Activated T-cell treated with anti-CD3 and anti-CD28 coated beads, Interleukin-2, amount 50 U/mL, for 72 hours (primary cell): Measurements from ENCODE around the gene FAT4. TPM values are rescaled to one million over a fixed set of nuclear protein-coding genes. Genes with fewer than 3 reads are reported as not detected.

Experiments
- ATAC-seq, 2 donors: fragments of 150-1000 bp; cut with Tn5 transposase; replicated peaks in 1 of 2; 2 replicates each; pipeline ENCODE4 v1.10.0; 2021; ENCODE audit warnings: moderate library complexity in 2 of 2, mild to moderate bottlenecking in 1 of 2
- DNase-seq, 2 donors: peaks; one replicate each; pipeline ENCODE4 v3.0.0; 2021 to 2022; ENCODE audit warnings: mixed read lengths in 1 of 2
- H3K27ac Mint-ChIP-seq: one replicate; pipeline ENCODE4 v1.8.0; 2022; ENCODE audit warnings: mild to moderate bottlenecking, moderate library complexity, mixed read lengths
- H3K27me3 Mint-ChIP-seq: one replicate; pipeline ENCODE4 v1.8.0; 2022; ENCODE audit warnings: low read depth, mixed read lengths
- H3K36me3 Mint-ChIP-seq, 2 donors: one replicate each; pipeline ENCODE4 v1.8.0; 2022; ENCODE audit warnings: mixed read lengths in 2 of 2, mild to moderate bottlenecking in 1 of 2; ENCODE audit not compliant: insufficient read depth in 2 of 2
- H3K4me1 Mint-ChIP-seq: one replicate; pipeline ENCODE4 v1.8.0; 2022; ENCODE audit warnings: low read depth, mixed read lengths
- H3K4me3 Mint-ChIP-seq, 2 donors: one replicate each; pipeline ENCODE4 v1.8.0; 2022; ENCODE audit warnings: mild to moderate bottlenecking in 2 of 2, mixed read lengths in 2 of 2, moderate library complexity in 2 of 2
- H3K9me3 Mint-ChIP-seq, 2 donors: one replicate each; pipeline ENCODE4 v1.8.0; 2022; ENCODE audit warnings: mixed read lengths in 2 of 2
- total RNA-seq, 2 donors: library from RNA; stranded (reverse); gene quantifications; one replicate each; pipeline ENCODE4 v1.2.3, GENCODE V29; 2022

Gene FAT4
- total RNA-seq, 2 donors from 2014 or later, result not detected

DNA sequence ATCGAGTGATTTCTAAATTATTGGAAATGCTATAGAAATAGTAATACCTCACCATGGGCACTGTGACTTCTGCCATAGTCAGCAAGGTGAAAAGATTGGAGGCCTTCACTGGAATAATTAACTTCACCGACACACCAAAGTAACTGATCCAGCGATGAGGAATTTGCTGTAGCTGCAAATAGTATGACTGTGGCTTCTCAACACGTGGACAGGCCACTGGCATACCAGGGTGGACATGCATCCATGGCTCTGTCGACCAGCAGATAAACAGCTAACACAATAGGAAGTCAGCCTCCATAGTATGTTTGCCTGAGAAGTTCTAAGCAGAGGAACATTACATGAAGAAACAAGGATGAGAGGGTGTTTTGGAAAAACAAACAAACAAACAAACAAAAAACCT, 10.9 kb upstream of the FAT4 start:
- DNase-seq, result no peak
- H3K27me3 Mint-ChIP-seq, result no peaks in the 10 kb centered on the region
- ATAC-seq, result no peak
- H3K4me1 Mint-ChIP-seq, result no peaks in the 10 kb centered on the region
- H3K9me3 Mint-ChIP-seq, result no peaks in the 10 kb centered on the region
- no peaks in the 10 kb centered on the region for H3K36me3 Mint-ChIP-seq
- H3K4me3 Mint-ChIP-seq, result no peak overlapping the region
- H3K27ac Mint-ChIP-seq, result no peak overlapping the region

DNA sequence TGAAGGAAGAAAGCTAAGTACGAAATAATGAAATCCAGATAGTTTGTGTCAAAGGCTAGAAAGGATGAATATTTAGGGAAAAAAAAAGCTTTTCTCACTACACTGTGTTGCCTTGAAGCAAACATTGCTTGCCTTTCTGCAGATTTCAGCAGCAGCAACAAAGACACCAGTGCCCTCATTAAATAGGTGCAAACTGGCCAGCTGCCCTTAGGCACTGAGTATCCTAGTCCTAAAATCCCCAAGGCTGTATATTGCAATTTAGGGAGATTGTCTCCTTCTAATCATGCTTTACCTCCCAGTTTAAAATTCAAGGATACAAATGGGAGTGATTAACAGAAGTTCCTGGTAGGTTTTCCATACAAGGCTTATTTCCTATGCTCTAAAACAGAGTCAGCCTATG, 8.6 kb upstream of the FAT4 start:
- H3K27ac Mint-ChIP-seq, result no peak overlapping the region
- no peak overlapping the region for H3K4me3 Mint-ChIP-seq
- no peaks in the 10 kb centered on the region for H3K36me3 Mint-ChIP-seq
- ATAC-seq (no peak), DNase-seq (no peak)
- H3K4me1 Mint-ChIP-seq, result no peaks in the 10 kb centered on the region
- H3K27me3 Mint-ChIP-seq, result peaks cover 2% of the 10 kb centered on the region
- no peaks in the 10 kb centered on the region for H3K9me3 Mint-ChIP-seq

- H3K36me3 Mint-ChIP-seq, result no peaks in the 10 kb centered on the region
- no peak for DNase-seq
- no peaks in the 10 kb centered on the region for H3K9me3 Mint-ChIP-seq
- peaks cover 6% of the 10 kb centered on the region for H3K27me3 Mint-ChIP-seq
- no peak for ATAC-seq
- H3K27ac Mint-ChIP-seq, result no peak overlapping the region
- no peaks in the 10 kb centered on the region for H3K4me1 Mint-ChIP-seq
- H3K4me3 Mint-ChIP-seq, result no peak overlapping the region
Observed at GRCh38 chr4:125306533-125306932, 8.2 kb upstream of the FAT4 start.

GRCh38 chr4:125311503-125311902, 3.3 kb upstream of the FAT4 start:
- ATAC-seq, result no peak
- Mint-ChIP-seq H3K27me3 (peaks cover 43% of the 10 kb centered on the region), H3K27ac (no peak overlapping the region), H3K9me3 (no peaks in the 10 kb centered on the region), H3K4me3 (no peak overlapping the region), H3K4me1 (peaks cover 22% of the 10 kb centered on the region), H3K36me3 (peaks cover 1 to 2% of the 10 kb centered on the region in 2 donors)
- DNase-seq, result no peak

DNA sequence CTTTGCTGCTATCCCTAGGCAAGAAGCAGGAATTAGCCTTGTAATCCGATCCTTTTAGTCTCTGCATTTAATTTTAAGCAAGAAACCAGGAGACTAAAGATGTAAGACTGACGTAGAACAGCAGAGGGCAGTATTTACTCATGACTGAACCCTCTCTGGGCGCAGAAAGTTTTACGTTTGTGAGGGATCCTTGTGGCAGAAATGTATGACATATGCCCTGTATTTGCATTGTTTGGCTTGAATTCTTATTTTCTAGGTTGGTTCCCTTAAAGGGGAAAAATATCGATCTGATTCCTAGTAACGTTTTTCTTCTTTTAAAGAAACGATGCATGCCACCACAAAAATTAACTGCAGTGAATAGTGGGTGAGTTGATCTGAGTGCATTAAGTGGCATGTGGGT, 1.3 kb upstream of the FAT4 start:
- ATAC-seq, result peak in 1 of 2 donors; percentile 30
- Mint-ChIP-seq H3K4me3 (peak overlapping the region; percentile 43 to 78), H3K4me1 (peaks cover 27% of the 10 kb centered on the region), H3K9me3 (no peaks in the 10 kb centered on the region), H3K27ac (no peak overlapping the region), H3K27me3 (peaks cover 62% of the 10 kb centered on the region), H3K36me3 (peaks cover 2 to 3% of the 10 kb centered on the region in 2 donors)
- DNase-seq, result peak; percentile 3 to 45

DNA sequence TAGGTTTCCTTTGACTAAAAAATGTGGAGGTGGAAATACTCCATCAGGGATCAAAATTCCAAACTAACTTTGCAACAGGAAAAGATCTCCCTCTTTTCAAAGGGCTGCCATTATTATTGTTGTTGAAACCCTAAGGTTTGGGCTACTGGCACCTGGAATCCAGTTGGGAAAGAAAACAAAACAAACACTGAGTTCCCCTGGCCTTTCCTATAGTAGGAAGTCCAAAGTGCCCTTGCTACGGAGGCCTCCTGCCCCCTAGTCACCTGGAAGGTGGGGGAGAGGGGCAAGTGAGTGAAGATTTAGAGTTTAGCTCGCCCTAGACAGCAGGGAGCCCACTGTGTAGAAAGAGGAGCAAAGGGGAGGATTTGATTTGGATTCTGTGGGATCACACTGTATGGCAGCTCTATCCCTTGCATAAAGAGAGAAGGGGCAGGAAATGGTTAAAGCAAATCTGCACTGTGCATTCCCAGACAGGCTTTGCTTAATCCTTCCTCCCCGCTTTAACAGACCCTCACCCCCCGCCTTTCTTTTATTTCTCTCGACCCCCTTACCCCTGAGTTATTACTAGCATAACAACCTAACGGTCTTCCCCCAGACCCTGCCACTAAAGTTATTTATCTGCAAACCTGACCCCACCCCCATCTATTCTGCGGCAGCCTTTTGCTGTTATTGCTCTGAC, 627 bp upstream of the FAT4 start:
- DNase-seq (no peak), ATAC-seq (no peak)
- H3K9me3 Mint-ChIP-seq, result no peaks in the 10 kb centered on the region
- peak overlapping the region; percentile 85 for H3K4me3 Mint-ChIP-seq
- H3K27me3 Mint-ChIP-seq, result peaks cover 69% of the 10 kb centered on the region
- H3K36me3 Mint-ChIP-seq, result peaks cover 2 to 3% of the 10 kb centered on the region in 2 donors
- H3K4me1 Mint-ChIP-seq, result peaks cover 27% of the 10 kb centered on the region
- H3K27ac Mint-ChIP-seq, result no peak overlapping the region

- Mint-ChIP-seq H3K4me1 (peaks cover 27% of the 10 kb centered on the region), H3K9me3 (no peaks in the 10 kb centered on the region), H3K4me3 (peak overlapping the region; percentile 85), H3K27me3 (peaks cover 73% of the 10 kb centered on the region), H3K36me3 (peaks cover 2 to 3% of the 10 kb centered on the region in 2 donors), H3K27ac (no peak overlapping the region)
- ATAC-seq (peak; percentile 27), DNase-seq (peak; percentile 11 to 14)
Observed at GRCh38 chr4:125315576-125316400, 1.0 kb downstream of the FAT4 start.

DNA sequence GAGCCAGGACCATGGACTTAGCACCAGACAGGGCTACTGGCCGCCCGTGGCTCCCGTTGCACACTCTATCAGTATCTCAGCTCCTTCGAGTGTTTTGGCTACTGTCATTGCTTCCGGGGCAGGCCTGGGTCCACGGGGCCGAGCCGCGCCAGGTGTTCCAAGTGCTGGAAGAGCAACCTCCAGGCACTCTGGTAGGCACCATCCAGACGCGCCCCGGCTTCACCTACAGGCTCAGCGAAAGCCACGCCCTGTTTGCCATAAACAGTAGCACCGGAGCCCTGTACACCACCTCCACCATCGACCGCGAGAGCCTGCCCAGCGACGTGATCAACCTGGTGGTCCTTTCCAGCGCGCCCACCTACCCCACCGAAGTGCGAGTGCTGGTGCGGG, 1.6 kb downstream of the FAT4 start:
- peak in 1 of 2 donors; percentile 5 for DNase-seq
- Mint-ChIP-seq H3K27me3 (peaks cover 68% of the 10 kb centered on the region), H3K27ac (no peak overlapping the region), H3K4me1 (peaks cover 27% of the 10 kb centered on the region), H3K36me3 (peaks cover 2 to 3% of the 10 kb centered on the region in 2 donors), H3K9me3 (no peaks in the 10 kb centered on the region), H3K4me3 (peak overlapping the region; percentile 85)
- ATAC-seq, result peak in 1 of 2 donors; percentile 31

GRCh38 chr4:125316791-125317524, 2.2 kb downstream of the FAT4 start:
- ATAC-seq, result no peak
- no peak for DNase-seq
- Mint-ChIP-seq H3K27me3 (peaks cover 65% of the 10 kb centered on the region), H3K36me3 (peaks cover 2 to 3% of the 10 kb centered on the region in 2 donors), H3K9me3 (no peaks in the 10 kb centered on the region), H3K4me3 (peak overlapping the region; percentile 85), H3K4me1 (peaks cover 27% of the 10 kb centered on the region), H3K27ac (no peak overlapping the region)

DNA sequence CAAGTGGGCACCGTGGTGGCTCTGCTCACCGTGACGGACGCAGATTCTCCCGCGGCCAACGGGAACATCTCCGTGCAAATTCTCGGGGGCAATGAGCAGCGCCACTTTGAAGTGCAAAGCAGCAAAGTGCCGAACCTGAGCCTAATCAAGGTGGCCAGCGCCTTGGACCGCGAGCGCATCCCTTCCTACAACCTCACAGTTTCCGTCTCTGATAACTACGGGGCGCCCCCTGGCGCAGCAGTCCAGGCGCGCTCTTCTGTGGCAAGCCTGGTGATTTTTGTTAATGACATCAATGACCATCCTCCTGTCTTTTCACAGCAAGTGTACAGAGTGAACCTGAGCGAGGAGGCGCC, 2.7 kb downstream of the FAT4 start:
- Mint-ChIP-seq H3K9me3 (no peaks in the 10 kb centered on the region), H3K4me1 (peaks cover 27% of the 10 kb centered on the region), H3K4me3 (peak overlapping the region; percentile 34 to 41), H3K27me3 (peaks cover 65% of the 10 kb centered on the region), H3K27ac (peak overlapping the region; percentile 15), H3K36me3 (peaks cover 2 to 3% of the 10 kb centered on the region in 2 donors)
- DNase-seq (no peak), ATAC-seq (no peak)

DNA sequence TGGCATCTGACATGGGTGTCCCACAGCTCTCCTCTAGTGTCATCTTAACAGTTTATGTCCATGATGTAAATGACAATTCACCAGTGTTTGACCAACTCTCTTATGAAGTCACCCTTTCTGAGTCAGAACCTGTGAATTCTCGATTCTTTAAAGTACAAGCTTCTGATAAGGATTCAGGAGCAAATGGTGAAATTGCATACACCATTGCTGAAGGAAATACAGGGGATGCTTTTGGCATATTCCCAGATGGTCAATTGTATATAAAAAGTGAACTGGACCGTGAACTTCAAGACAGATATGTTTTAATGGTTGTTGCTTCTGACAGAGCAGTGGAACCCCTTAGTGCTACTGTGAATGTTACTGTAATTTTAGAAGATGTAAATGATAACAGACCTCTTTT, 4.6 kb downstream of the FAT4 start:
- Mint-ChIP-seq H3K27ac (no peak overlapping the region), H3K27me3 (peaks cover 49% of the 10 kb centered on the region), H3K36me3 (peaks cover 1 to 2% of the 10 kb centered on the region in 2 donors), H3K9me3 (no peaks in the 10 kb centered on the region), H3K4me3 (no peak overlapping the region), H3K4me1 (peaks cover 27% of the 10 kb centered on the region)
- DNase-seq (no peak), ATAC-seq (no peak)

- peaks cover 2% of the 10 kb centered on the region for H3K4me1 Mint-ChIP-seq
- peaks cover 26% of the 10 kb centered on the region for H3K27me3 Mint-ChIP-seq
- no peak overlapping the region for H3K4me3 Mint-ChIP-seq
- H3K36me3 Mint-ChIP-seq, result peaks cover 0 to 1% of the 10 kb centered on the region in 2 donors
- no peak overlapping the region for H3K27ac Mint-ChIP-seq
- ATAC-seq, result no peak
- DNase-seq, result no peak
- H3K9me3 Mint-ChIP-seq, result no peaks in the 10 kb centered on the region
Observed at GRCh38 chr4:125321709-125322365, 7.1 kb downstream of the FAT4 start.

GRCh38 chr4:125322366-125322730, 7.6 kb downstream of the FAT4 start:
- Mint-ChIP-seq H3K36me3 (peaks cover 0 to 1% of the 10 kb centered on the region in 2 donors), H3K9me3 (no peaks in the 10 kb centered on the region), H3K27me3 (peaks cover 21% of the 10 kb centered on the region), H3K4me1 (no peaks in the 10 kb centered on the region), H3K4me3 (no peak overlapping the region), H3K27ac (no peak overlapping the region)
- no peak for ATAC-seq
- no peak for DNase-seq
